ENCODE results near the gene ANKRD55.

DNA sequence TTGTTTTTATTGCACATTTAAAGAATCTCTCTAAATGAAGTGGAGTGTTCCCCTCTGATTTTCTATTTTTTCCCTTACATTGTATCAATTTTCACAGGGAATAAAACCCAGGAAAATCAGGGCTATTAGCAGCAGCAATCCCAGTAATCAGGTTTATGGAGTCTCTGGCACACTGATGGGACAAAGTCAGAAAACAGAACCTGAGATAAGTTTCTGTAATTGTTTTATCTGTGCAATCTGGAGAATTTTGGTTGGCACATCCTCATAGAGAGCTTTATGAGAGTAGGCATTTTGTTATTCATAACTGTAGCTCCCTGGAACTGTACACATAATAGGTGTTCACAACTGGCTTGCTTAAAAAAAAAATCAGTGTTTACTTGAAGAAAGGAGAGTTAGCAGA is 141.5 kb downstream of the ANKRD55 start:
- TF ChIP-seq POLR2A (IDR thresholded peaks at IDR 0.05), result no peak
- TF ChIP-seq, protein P1, sequence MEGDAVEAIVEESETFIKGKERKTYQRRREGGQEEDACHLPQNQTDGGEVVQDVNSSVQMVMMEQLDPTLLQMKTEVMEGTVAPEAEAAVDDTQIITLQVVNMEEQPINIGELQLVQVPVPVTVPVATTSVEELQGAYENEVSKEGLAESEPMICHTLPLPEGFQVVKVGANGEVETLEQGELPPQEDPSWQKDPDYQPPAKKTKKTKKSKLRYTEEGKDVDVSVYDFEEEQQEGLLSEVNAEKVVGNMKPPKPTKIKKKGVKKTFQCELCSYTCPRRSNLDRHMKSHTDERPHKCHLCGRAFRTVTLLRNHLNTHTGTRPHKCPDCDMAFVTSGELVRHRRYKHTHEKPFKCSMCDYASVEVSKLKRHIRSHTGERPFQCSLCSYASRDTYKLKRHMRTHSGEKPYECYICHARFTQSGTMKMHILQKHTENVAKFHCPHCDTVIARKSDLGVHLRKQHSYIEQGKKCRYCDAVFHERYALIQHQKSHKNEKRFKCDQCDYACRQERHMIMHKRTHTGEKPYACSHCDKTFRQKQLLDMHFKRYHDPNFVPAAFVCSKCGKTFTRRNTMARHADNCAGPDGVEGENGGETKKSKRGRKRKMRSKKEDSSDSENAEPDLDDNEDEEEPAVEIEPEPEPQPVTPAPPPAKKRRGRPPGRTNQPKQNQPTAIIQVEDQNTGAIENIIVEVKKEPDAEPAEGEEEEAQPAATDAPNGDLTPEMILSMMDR (IDR thresholded peaks at IDR 0.05), result no peak

Data from lower leg skin (tissue), 3 donors.